Hepatocyte (in vitro differentiated cells): Measurements from ENCODE around the gene SLC5A1. TPM values are rescaled to one million over a fixed set of nuclear protein-coding genes. Genes with fewer than 3 reads are reported as not detected.
"Not testable (repeated sequence)": the region's sequence is repeated elsewhere in the genome, so short reads cannot be mapped to it uniquely, and the experiment has no call there.

Source experiments
- DNase-seq: peaks from one replicate; pipeline ENCODE4 v3.0.0-alpha.2; 2016; ENCODE audit warnings: low spot score
- H2AFZ ChIP-seq: fragments of 200-600 bp; sonication (generic); 2 replicates; pipeline ENCODE4 v1.6.0; 2016; ENCODE audit warnings: antibody characterized with exemption, mild to moderate bottlenecking
- H3K27ac ChIP-seq: fragments of 200-600 bp; sonication (generic); 2 replicates; pipeline ENCODE4 v1.5.1; 2016; ENCODE audit warnings: mild to moderate bottlenecking
- H3K27me3 ChIP-seq: fragments of 200-600 bp; sonication (generic); 2 replicates; pipeline ENCODE4 v1.6.1; 2016
- H3K36me3 ChIP-seq: fragments of 200-600 bp; sonication (generic); replicated peaks from 2 replicates; pipeline ENCODE4 v1.5.1; 2016; ENCODE audit warnings: low read depth; ENCODE audit not compliant: insufficient read depth
- H3K4me1 ChIP-seq: fragments of 200-600 bp; sonication (generic); 2 replicates; pipeline ENCODE4 v1.5.1; 2016; ENCODE audit warnings: mild to moderate bottlenecking, moderate library complexity; ENCODE audit not compliant: insufficient read depth
- H3K4me2 ChIP-seq: fragments of 200-600 bp; sonication (generic); 2 replicates; pipeline ENCODE4 v1.6.0; 2016
- H3K4me3 ChIP-seq: fragments of 200-600 bp; sonication (generic); 2 replicates; pipeline ENCODE4 v1.5.1; 2016; ENCODE audit warnings: mild to moderate bottlenecking
- H3K79me2 ChIP-seq: fragments of 200-600 bp; sonication (generic); 2 replicates; pipeline ENCODE4 v1.6.0; 2017; ENCODE audit warnings: mild to moderate bottlenecking
- H3K9me2 ChIP-seq: fragments of 200-600 bp; sonication (generic); replicated peaks from 2 replicates; pipeline ENCODE4 v1.6.0; 2017; ENCODE audit warnings: mild to moderate bottlenecking; ENCODE audit not compliant: insufficient read depth
- H3K9me3 ChIP-seq: fragments of 200-600 bp; sonication (generic); 2 replicates; pipeline ENCODE4 v1.5.1; 2016; ENCODE audit warnings: low read depth, mild to moderate bottlenecking
- H4K20me1 ChIP-seq: fragments of 200-600 bp; sonication (generic); 2 replicates; pipeline ENCODE4 v1.6.0; 2016; ENCODE audit warnings: mild to moderate bottlenecking; ENCODE audit not compliant: insufficient read depth, poor library complexity, severe bottlenecking
- CTCF ChIP-seq: fragments of 200-600 bp; sonication (generic); IDR thresholded peaks from 2 replicates; pipeline ENCODE4 v1.5.1; 2016; ENCODE audit warnings: antibody characterized with exemption, mild to moderate bottlenecking; ENCODE audit not compliant: poor library complexity
- EZH2 ChIP-seq: fragments of 200-600 bp; sonication (generic); IDR thresholded peaks from 2 replicates; pipeline ENCODE4 v1.6.1; 2016; ENCODE audit warnings: antibody characterized with exemption, mild to moderate bottlenecking, borderline replicate concordance
- EZH2phosphoT487 ChIP-seq: fragments of 200-600 bp; sonication (generic); IDR thresholded peaks from one replicate; pipeline ENCODE4 v1.6.1; 2018; ENCODE audit warnings: antibody characterized with exemption, mild to moderate bottlenecking, low read depth, moderate library complexity; ENCODE audit not compliant: unreplicated experiment, severe bottlenecking
- WGBS: methylation state at CpG from one replicate; pipeline ENCODE4 v1.1.6; 2016; ENCODE audit warnings: low lambda C conversion rate; ENCODE audit errors: missing lambda C conversion rate; 5-methylcytosine and 5-hydroxymethylcytosine counted together
- polyA plus RNA-seq: library from polyadenylated mRNA; unstranded; fragments of >200 nt; fragmentation: Nextera tagmentation; extraction: Ambion mirVana; gene quantifications from 2 replicates; pipeline ENCODE4 v1.2.1, GENCODE V29; 2016
- total RNA-seq: library from RNA; depleted of rRNA; stranded (reverse); fragments of >200 nt; gene quantifications from 2 replicates; pipeline ENCODE4 v1.2.3, GENCODE V29; 2014

The SLC5A1 gene
- total and polyA plus RNA-seq, 2 experiments from 2014 or later = 3.0 to 7.3 TPM

- H3K4me2 ChIP-seq, H3K9me2 ChIP-seq, H4K20me1 ChIP-seq, H3K27me3 ChIP-seq, H3K4me1 ChIP-seq, DNase-seq, H3K36me3 ChIP-seq, H3K4me3 ChIP-seq, H3K9me3 ChIP-seq, H2AFZ ChIP-seq, H3K79me2 ChIP-seq, H3K27ac ChIP-seq: not testable (repeated sequence)
- 58% methylated on average over 1 of the region's 1 CpG for WGBS
Measured at GRCh38 chr22:32138576-32138975, 95.5 kb downstream of the SLC5A1 start.

GRCh38 chr22:32140688-32141087 lies 97.6 kb downstream of the SLC5A1 start:
- not testable (repeated sequence) for H3K27me3 ChIP-seq, H3K79me2 ChIP-seq, H4K20me1 ChIP-seq, H2AFZ ChIP-seq, H3K9me3 ChIP-seq, H3K4me2 ChIP-seq, H3K27ac ChIP-seq, H3K4me3 ChIP-seq, H3K4me1 ChIP-seq, H3K9me2 ChIP-seq, H3K36me3 ChIP-seq, DNase-seq
- WGBS = 53% methylated on average over 6 of the region's 6 CpGs
- TF ChIP-seq CTCF = peak; percentile 19

- no peak overlapping the region for H2AFZ ChIP-seq
- no peaks in the 10 kb centered on the region for H3K9me3 ChIP-seq
- H3K79me2 ChIP-seq = no peaks in the 10 kb centered on the region
- no peaks in the 10 kb centered on the region for H3K4me1 ChIP-seq
- TF ChIP-seq EZH2 (no peak), EZH2phosphoT487 (no peak), CTCF (no peak)
- H3K36me3 ChIP-seq = no peaks in the 10 kb centered on the region
- no peak overlapping the region for H3K4me2 ChIP-seq
- no peak for DNase-seq
- H3K27me3 ChIP-seq = peaks cover 4% of the 10 kb centered on the region
- H3K27ac ChIP-seq = no peak overlapping the region
- no peak overlapping the region for H3K4me3 ChIP-seq
- no peaks in the 10 kb centered on the region for H4K20me1 ChIP-seq
- H3K9me2 ChIP-seq = no peaks in the 10 kb centered on the region
Measured at GRCh38 chr22:32142600-32142999, 99.5 kb downstream of the SLC5A1 start.

- DNase-seq = no peak
- H3K9me2 ChIP-seq = no peaks in the 10 kb centered on the region
- no peaks in the 10 kb centered on the region for H3K9me3 ChIP-seq
- TF ChIP-seq CTCF (no peak), EZH2phosphoT487 (no peak), EZH2 (no peak)
- H3K36me3 ChIP-seq = no peaks in the 10 kb centered on the region
- H3K27me3 ChIP-seq = no peaks in the 10 kb centered on the region
- H3K4me3 ChIP-seq = no peak overlapping the region
- no peak overlapping the region for H3K27ac ChIP-seq
- no peaks in the 10 kb centered on the region for H4K20me1 ChIP-seq
- no peaks in the 10 kb centered on the region for H3K4me1 ChIP-seq
- WGBS = 86% methylated on average over 6 of the region's 6 CpGs
- no peak overlapping the region for H3K4me2 ChIP-seq
- no peak overlapping the region for H2AFZ ChIP-seq
- H3K79me2 ChIP-seq = no peaks in the 10 kb centered on the region
Measured at GRCh38 chr22:32144496-32145274, 101.6 kb downstream of the SLC5A1 start.

- not testable (repeated sequence) for H2AFZ ChIP-seq, H3K4me1 ChIP-seq, H3K79me2 ChIP-seq, H3K27ac ChIP-seq, H3K27me3 ChIP-seq, H3K9me2 ChIP-seq, H3K36me3 ChIP-seq, H3K4me3 ChIP-seq, H3K9me3 ChIP-seq, H4K20me1 ChIP-seq, H3K4me2 ChIP-seq, DNase-seq
- 69% methylated on average over 8 of the region's 8 CpGs for WGBS
Measured at GRCh38 chr22:32147128-32147527, 104.1 kb downstream of the SLC5A1 start.

GRCh38 chr22:32148372-32148771 lies 105.3 kb downstream of the SLC5A1 start:
- not testable (repeated sequence) for H3K9me2 ChIP-seq, H3K27me3 ChIP-seq, H2AFZ ChIP-seq, H3K79me2 ChIP-seq, DNase-seq, H3K4me1 ChIP-seq, H3K27ac ChIP-seq, H3K4me3 ChIP-seq, H3K4me2 ChIP-seq, H3K36me3 ChIP-seq, H4K20me1 ChIP-seq, H3K9me3 ChIP-seq
- 88% methylated on average over 3 of the region's 4 CpGs for WGBS
